NCI-H226 (cell line): ENCODE data around the gene MRPL12.

ENCODE experiments used
- DNase-seq: peaks from one replicate; pipeline ENCODE4 v3.0.0-alpha.2; 2015

MRPL12 gene

DNA sequence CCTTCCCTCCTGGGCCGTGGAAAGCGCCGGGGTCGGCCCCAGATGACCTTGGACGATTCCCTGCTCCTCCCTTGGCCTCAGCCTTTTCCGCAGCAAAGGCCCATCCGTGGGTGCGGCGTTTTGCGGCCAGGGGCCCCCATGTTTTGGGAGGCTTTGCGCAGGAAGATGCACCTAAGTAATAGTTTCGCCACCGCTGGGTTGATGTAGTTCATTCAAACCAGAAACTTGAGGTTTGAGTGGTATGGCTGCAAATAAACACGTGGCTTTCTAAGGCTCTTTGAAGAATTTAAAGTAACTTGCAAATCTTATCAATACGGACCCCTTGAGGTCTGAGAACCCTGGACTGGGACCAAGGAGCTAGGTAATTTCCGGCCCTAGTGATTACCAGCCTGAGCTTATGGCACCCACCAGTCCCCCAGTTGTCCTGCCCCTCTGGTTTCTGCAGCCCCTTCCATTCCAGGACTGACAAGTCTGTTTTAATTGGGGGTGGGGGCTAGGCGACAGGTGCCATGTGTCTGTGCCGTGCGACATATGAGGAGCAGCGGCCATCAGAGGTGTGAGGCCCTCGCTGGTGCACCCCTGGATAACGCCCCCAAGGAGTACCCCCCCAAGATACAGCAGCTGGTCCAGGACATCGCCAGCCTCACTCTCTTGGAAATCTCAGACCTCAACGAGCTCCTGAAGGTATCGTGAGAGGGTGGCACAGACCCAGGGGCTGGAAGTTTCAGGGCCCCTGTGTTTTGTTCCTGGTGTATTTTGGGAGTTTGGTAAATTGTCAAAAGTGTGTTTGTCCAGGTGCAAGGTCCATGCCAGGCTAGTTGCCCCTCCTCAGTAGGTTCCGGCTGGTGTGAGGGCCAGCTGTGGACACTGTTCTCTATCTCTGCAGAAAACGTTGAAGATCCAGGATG is 834 bp downstream of the MRPL12 start:
- DNase-seq, result no peak

DNA sequence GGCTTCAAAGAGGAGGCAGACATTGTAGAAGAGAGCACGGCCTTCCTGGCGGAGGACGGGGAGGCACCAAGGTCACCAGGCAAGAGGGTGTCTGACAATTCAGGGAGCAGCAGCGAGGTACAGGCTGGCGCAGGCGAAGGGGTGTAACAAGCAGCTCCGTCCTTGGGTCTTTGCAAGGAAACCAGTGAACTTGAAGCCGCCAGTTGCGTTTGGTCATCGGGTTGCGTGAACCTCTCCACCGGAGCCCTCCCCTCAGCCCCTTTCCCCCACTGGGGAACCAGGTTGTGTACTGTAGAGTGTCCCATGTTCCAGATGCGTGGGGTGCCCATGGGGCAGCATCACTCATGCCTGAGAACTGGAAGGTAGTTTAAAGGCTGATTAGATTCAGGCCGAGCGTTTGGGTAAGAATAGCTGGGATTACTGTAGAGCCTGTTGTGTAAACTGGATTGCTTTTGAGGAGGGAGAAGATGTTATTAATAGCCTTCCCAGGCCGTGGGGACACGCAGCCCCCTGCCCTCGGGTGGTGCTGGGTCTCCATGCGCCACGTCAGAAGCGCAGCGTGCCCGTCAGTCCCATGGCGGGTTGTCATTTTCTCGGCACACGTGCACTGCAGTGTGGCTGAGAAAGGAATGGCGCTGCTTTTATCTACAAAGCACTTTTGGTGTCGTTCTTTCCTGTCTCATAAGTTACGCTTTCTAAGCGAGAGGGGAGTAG is 2.5 kb downstream of the MRPL12 start:
- DNase-seq, result no peak

GRCh38 chr17:81706232-81706611 is 3.1 kb downstream of the MRPL12 start:
- DNase-seq, result no peak

- DNase-seq, result no peak
These were observed 3.8 kb downstream of the MRPL12 start for GRCh38 chr17:81706757-81707624.

- no peak for DNase-seq
These were observed 4.8 kb downstream of the MRPL12 start for GRCh38 chr17:81707725-81708646.

DNA sequence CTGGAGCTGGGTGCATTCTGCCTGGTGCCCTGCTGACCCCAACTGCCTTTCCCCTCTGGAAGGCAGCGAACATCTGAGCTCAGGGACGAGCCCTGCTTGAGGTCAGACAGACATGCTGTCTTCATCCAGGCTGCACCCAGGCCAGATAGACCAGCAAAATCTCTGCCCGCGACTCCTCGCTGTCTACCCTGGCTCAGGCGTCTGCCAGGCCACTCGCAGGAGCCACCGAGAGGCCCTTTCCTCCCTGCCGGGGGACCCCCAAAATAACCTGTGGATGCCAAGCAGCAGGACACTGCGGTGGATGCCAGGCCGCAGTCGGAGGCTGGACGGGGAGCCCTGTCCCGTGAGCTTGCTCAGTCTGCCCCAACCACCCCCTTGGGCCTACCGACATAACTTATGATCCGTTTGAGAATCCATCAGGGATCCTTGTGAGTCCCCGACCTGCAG is 5.6 kb downstream of the MRPL12 start:
- DNase-seq, result no peak

GRCh38 chr17:81710514-81711308 is 7.5 kb downstream of the MRPL12 start:
- DNase-seq, result no peak

GRCh38 chr17:81711814-81712467 is 8.8 kb downstream of the MRPL12 start, which contains the start of gene SLC25A10:
SLC25A10 (plus strand) TSS chr17:81712284; CDS start chr17:81712427, 143 bp downstream.
- DNase-seq, result peak; percentile 80

DNA sequence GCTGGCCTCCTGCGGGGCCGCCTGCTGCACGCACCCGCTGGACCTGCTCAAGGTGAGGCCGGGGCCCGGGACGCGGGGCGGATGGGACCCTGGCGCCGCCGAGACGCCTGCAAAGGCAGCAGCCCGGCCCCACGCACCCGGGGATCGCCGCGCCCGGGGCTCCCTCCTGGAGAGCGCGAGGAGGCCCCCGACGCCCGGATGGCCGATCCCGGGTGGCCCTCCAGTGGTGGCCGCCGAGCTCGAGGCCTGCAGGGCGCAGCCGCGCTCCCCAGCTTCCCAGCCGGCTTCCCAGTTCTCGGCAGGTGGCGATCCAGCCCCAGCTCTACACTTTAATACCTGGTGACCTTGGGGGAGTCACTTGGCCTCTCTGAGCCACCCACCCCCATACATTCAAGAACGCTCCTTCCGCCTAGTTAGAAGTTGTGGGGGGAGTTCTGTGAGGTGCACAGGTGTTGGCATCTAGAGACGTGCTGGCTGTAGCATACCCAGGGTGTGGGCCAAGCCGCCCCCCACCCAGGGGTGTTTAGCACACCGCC is 9.4 kb downstream of the MRPL12 start:
- DNase-seq, result peak; percentile 12

- no peak for DNase-seq
These were observed 9.9 kb downstream of the MRPL12 start for GRCh38 chr17:81713004-81713555.

GRCh38 chr17:81713556-81714411 is 10.6 kb downstream of the MRPL12 start:
- DNase-seq, result no peak

DNA sequence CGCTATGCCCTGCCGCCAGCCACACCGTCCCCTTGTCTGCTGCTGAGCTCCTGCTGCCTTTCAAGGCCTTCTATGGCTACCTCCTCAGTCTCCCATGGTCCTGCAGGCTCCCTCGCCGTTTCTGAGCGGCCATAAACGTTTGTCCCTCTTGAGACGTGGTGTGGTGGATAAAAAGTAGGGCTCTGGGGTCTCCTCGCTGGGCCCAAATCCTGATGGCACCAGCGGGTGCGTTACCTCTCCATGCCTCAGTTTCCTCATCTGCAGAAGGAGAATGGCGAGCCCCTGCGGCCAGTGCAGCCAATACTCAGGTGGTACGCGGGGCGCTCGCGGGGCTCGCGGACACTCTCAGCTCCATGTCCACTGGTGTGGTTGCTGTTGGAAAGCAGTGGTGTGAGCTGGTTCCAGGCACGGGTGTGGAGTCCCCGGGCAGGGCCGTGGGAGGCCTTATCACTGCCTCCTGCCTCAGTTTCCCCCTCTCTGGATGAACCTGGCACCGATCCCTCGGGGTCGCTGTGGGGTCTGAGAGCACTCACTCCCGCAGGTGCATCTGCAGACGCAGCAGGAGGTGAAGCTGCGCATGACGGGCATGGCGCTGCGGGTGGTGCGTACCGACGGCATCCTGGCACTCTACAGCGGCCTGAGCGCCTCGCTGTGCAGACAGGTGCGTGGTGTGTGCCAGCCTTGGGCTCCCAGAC is 11.4 kb downstream of the MRPL12 start:
- no peak for DNase-seq

DNA sequence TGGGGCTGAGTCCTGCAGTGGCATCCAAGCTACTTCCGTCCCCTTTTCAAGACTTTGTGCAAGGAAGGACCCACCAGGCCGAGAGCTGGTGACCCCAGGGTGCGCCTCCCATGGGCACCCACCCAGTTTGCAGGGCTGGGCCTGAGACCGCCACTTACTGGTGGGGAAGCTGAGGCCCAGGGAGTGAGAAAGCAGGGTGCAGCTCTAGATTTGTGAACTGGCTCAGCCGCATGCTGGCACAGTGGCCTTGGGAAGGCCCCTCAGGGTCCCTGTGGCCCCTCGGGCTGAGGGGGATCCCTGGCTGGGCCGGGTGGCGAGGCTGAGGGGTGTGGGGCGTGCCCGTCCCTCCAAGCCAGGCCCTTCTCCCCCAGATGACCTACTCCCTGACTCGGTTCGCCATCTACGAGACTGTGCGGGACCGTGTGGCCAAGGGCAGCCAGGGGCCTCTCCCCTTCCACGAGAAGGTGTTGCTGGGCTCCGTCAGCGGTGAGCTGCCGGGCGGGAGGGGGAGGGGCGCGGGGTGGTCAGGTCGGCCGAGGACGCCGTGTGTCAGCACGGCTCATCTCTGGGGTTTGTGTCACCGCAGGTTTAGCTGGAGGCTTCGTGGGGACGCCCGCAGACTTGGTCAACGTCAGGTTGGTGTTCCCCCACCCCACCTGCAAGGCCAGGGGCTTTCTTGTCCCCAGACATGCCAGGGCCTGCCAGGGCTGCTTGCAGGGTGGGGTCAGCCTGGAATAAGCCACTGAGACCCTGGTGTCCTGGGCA is 12.1 kb downstream of the MRPL12 start:
- DNase-seq, result no peak

- DNase-seq, result no peak
These were observed 12.9 kb downstream of the MRPL12 start for GRCh38 chr17:81715872-81716673.

GRCh38 chr17:81716674-81716996 is 13.5 kb downstream of the MRPL12 start:
- DNase-seq, result no peak

DNA sequence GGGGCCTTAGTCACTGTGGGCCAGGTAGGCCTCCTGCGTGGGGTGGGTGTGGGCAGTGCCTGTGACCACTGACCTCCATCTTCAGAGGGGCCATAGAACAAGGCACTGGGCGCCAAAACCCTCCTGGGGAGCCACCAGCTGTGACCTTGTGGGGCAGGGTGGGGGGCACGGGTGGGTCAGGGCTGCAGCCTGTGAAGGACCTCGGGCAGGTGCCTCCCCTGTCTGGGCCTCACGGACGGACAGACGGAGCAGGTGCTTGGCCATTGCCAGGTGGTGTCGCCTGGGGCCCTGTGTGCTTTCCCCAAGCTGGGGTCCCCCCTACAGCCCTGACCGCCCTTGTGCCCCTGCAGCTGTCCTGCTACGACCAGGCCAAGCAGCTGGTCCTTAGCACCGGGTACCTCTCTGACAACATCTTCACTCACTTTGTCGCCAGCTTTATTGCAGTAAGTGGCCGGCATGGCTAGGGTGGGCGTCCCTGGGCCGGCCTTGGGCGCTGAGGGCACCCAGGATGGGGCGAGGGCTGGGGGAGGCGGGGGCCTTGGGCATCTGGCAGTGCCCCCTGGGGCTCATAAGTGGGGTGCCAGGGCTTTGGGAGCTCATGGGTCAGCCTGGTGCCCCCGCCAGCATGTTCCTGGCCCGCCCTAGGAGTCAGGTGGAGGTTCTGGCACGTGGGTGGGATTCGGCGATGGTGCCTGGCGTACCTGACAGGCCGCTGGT is 14.0 kb downstream of the MRPL12 start:
- DNase-seq, result no peak
